Measurements from ENCODE around the gene TARP.

Gene TARP

GRCh38 chr7:38232502-38233366 lies 40.7 kb downstream of the TARP start:
- TF ChIP-seq RAD21 (IDR thresholded peaks at IDR 0.05; ENCODE audit: low read depth) = no peak
- TF ChIP-seq EP300 (IDR thresholded peaks at IDR 0.05; ENCODE audit: borderline replicate concordance) = no peak
- TF ChIP-seq MAX (IDR thresholded peaks at IDR 0.05) = no peak
- TF ChIP-seq FOXM1 (IDR thresholded peaks at IDR 0.05; ENCODE audit: borderline replicate concordance, low read depth) = no peak
- TF ChIP-seq ZBTB7A (IDR thresholded peaks at IDR 0.05; ENCODE audit: low read depth) = no peak
- no peak for TF ChIP-seq YY1 (IDR thresholded peaks at IDR 0.05; ENCODE audit: low read depth)
- no peak for TF ChIP-seq NFIC (IDR thresholded peaks at IDR 0.05)
- no peak for TF ChIP-seq CEBPB (IDR thresholded peaks at IDR 0.05)
- no peak for TF ChIP-seq REST (IDR thresholded peaks at IDR 0.05; ENCODE audit: low read depth)
- TF ChIP-seq TEAD4 (IDR thresholded peaks at IDR 0.05) = no peak
- no peak for TF ChIP-seq TAF1 (IDR thresholded peaks at IDR 0.05; ENCODE audit: low read depth)
- TF ChIP-seq USF1 (IDR thresholded peaks at IDR 0.05) = no peak
- no peak for TF ChIP-seq EGR1 (IDR thresholded peaks at IDR 0.05)
- TF ChIP-seq CREB1 (IDR thresholded peaks at IDR 0.05; ENCODE audit: low read depth) = no peak

GRCh38 chr7:38229884-38230642 lies 43.4 kb downstream of the TARP start:
- TF ChIP-seq YY1 (IDR thresholded peaks at IDR 0.05; ENCODE audit: low read depth) (no peak), MAX (IDR thresholded peaks at IDR 0.05) (no peak), RAD21 (IDR thresholded peaks at IDR 0.05; ENCODE audit: low read depth) (no peak), TCF12 (IDR thresholded peaks at IDR 0.05; ENCODE audit: low read depth) (no peak), CREB1 (IDR thresholded peaks at IDR 0.05; ENCODE audit: low read depth) (no peak), EGR1 (IDR thresholded peaks at IDR 0.05) (no peak), TAF1 (IDR thresholded peaks at IDR 0.05; ENCODE audit: low read depth) (no peak), REST (IDR thresholded peaks at IDR 0.05; ENCODE audit: low read depth) (no peak), FOXM1 (IDR thresholded peaks at IDR 0.05; ENCODE audit: borderline replicate concordance, low read depth) (no peak), USF1 (IDR thresholded peaks at IDR 0.05) (no peak)

GRCh38 chr7:38229386-38229785 lies 44.0 kb downstream of the TARP start:
- no peak for TF ChIP-seq TAF1 (IDR thresholded peaks at IDR 0.05; ENCODE audit: low read depth)
- no peak for TF ChIP-seq YY1 (IDR thresholded peaks at IDR 0.05; ENCODE audit: low read depth)
- no peak for TF ChIP-seq CREB1 (IDR thresholded peaks at IDR 0.05; ENCODE audit: low read depth)
- TF ChIP-seq ZBTB7A (IDR thresholded peaks at IDR 0.05; ENCODE audit: low read depth) = no peak
- no peak for TF ChIP-seq TCF12 (IDR thresholded peaks at IDR 0.05; ENCODE audit: low read depth)
- TF ChIP-seq EGR1 (IDR thresholded peaks at IDR 0.05) = no peak
- TF ChIP-seq REST (IDR thresholded peaks at IDR 0.05; ENCODE audit: low read depth) = no peak
- no peak for TF ChIP-seq MAX (IDR thresholded peaks at IDR 0.05)

Measured in Ishikawa (cell line).